Endothelial cell of umbilical vein (primary cell): Measurements from ENCODE around the gene IFI27L2. TPM values are rescaled to one million over a fixed set of nuclear protein-coding genes. Genes with fewer than 3 reads are reported as not detected.

ENCODE experiments used
- BruUV-seq: library from RNA; stranded (reverse); fragments of 400-500 nt; replicated peaks from 2 replicates; lab custom pipeline; 2021; lab: Mats Ljungman, UMichigan
- CTCF ChIA-PET: fragments of 300-600, 350-600 bp; sonication (Branson Sonifier 250); formaldehyde crosslinking; loops from one replicate; lab custom pipeline; 2021; ENCODE audit warnings: antibody characterized with exemption, inconsistent platforms; lab: Charles Lee
- POLR2A ChIA-PET: fragments of 300-600, 350-600 bp; sonication (Branson Sonifier 250); formaldehyde crosslinking; loops from one replicate; lab custom pipeline; 2021; ENCODE audit warnings: antibody characterized with exemption, inconsistent platforms; lab: Charles Lee
- DNase-seq: peaks from one replicate; pipeline ENCODE4 v3.0.0-alpha.2; 2011; ENCODE audit warnings: low read depth, low spot score
- FAIRE-seq: peaks from 2 replicates; lab custom pipeline; 2011; peaks lifted over from hg19 to GRCh38; lab: Jason Lieb, UNC
- H2AFZ ChIP-seq: 2 replicates; pipeline ENCODE4 v1.6.0; 2012; ENCODE audit warnings: low read depth, low read length, control low read depth, inconsistent platforms
- H3K27ac ChIP-seq: 2 replicates; pipeline ENCODE4 v1.5.1; 2011; ENCODE audit warnings: low read depth, mild to moderate bottlenecking, control low read depth, low read length, moderate library complexity; ENCODE audit not compliant: insufficient read depth
- H3K27me3 ChIP-seq, 2 experiments: 2 replicates each; pipeline versions ENCODE4 v1.6.0 to v1.6.1; 2011; ENCODE audit warnings: low read length in 2 of 2, mixed read lengths in 1 of 2; ENCODE audit not compliant: control insufficient read depth in 2 of 2, insufficient read depth in 2 of 2
- H3K36me3 ChIP-seq, 2 experiments: 2 replicates in 1 of 2; 3 replicates in 1 of 2; pipeline ENCODE4 v1.5.1; 2011; ENCODE audit warnings: low read length in 2 of 2, mild to moderate bottlenecking in 1 of 2, moderate library complexity in 1 of 2; ENCODE audit not compliant: control insufficient read depth in 2 of 2, insufficient read depth in 2 of 2; ENCODE audit errors: extremely low read depth in 1 of 2
- H3K4me1 ChIP-seq: 3 replicates; pipeline ENCODE4 v1.5.1; 2011; ENCODE audit warnings: mild to moderate bottlenecking, low read length; ENCODE audit not compliant: control insufficient read depth, insufficient read depth; ENCODE audit errors: extremely low read depth
- H3K4me2 ChIP-seq: 2 replicates; pipeline ENCODE4 v1.6.1; 2011; ENCODE audit warnings: low read length, control low read depth, mixed read lengths; ENCODE audit not compliant: insufficient read depth
- H3K4me3 ChIP-seq, 3 experiments: fragments of 200-600 bp in 1 of 3; sonication (generic), shearing (Covaris generic) in 1 of 3; replicated peaks in 1 of 3; 2 replicates each; pipeline ENCODE4 v1.5.1; 2011 to 2016; ENCODE audit warnings: control low read depth in 3 of 3, low read length in 3 of 3, mild to moderate bottlenecking in 2 of 3, inconsistent platforms in 1 of 3, low read depth in 1 of 3, moderate library complexity in 1 of 3; ENCODE audit not compliant: insufficient read depth in 1 of 3
- H3K79me2 ChIP-seq: 2 replicates; pipeline ENCODE4 v1.6.0; 2012; ENCODE audit warnings: low read length, inconsistent platforms; ENCODE audit not compliant: control insufficient read depth, insufficient read depth
- H3K9ac ChIP-seq: replicated peaks from 2 replicates; pipeline ENCODE3; 2011; ENCODE audit warnings: low read length, control low read depth; ENCODE audit not compliant: insufficient read depth; ENCODE audit errors: extremely low read depth
- H3K9me1 ChIP-seq: replicated peaks from 3 replicates; pipeline ENCODE4 v1.6.0; 2011; ENCODE audit warnings: mild to moderate bottlenecking, low read length; ENCODE audit not compliant: control insufficient read depth, insufficient read depth; ENCODE audit errors: extremely low read depth
- H3K9me3 ChIP-seq: replicated peaks from 2 replicates; pipeline ENCODE4 v1.5.1; 2012; ENCODE audit warnings: low read length, inconsistent platforms; ENCODE audit not compliant: control insufficient read depth, insufficient read depth
- H4K20me1 ChIP-seq: replicated peaks from 2 replicates; pipeline ENCODE3; 2011; ENCODE audit warnings: mild to moderate bottlenecking, low read length; ENCODE audit not compliant: control insufficient read depth, insufficient read depth; ENCODE audit errors: extremely low read depth
- EZH2 ChIP-seq: IDR thresholded peaks from 2 replicates; pipeline ENCODE4 v1.6.1; 2012; ENCODE audit warnings: borderline replicate concordance, low read depth, mild to moderate bottlenecking, moderate library complexity, low read length, inconsistent platforms; ENCODE audit not compliant: severe bottlenecking
- FOS ChIP-seq: IDR thresholded peaks from 2 replicates; pipeline ENCODE4 v1.6.1; 2011; ENCODE audit warnings: mild to moderate bottlenecking, low read length, moderate library complexity, borderline replicate concordance; ENCODE audit not compliant: insufficient read depth
- GATA2 ChIP-seq: IDR thresholded peaks from 2 replicates; pipeline ENCODE4 v1.7.0; 2011; ENCODE audit warnings: low read depth, mild to moderate bottlenecking, moderate library complexity, mixed read lengths, low read length; ENCODE audit not compliant: insufficient read length, insufficient read depth
- JUN ChIP-seq: IDR thresholded peaks from 2 replicates; pipeline ENCODE4 v1.6.1; 2011; ENCODE audit warnings: borderline replicate concordance, low read depth; ENCODE audit not compliant: insufficient read length, insufficient read depth
- MYC ChIP-seq: IDR thresholded peaks from one replicate; pipeline ENCODE4 v1.6.1; 2011; ENCODE audit warnings: mild to moderate bottlenecking, low read depth, low read length
- POLR2A ChIP-seq: IDR thresholded peaks from 2 replicates; pipeline ENCODE4 v1.6.1; 2012; ENCODE audit warnings: low read depth, mild to moderate bottlenecking, control low read depth, low read length
- POLR2AphosphoS5 ChIP-seq: IDR thresholded peaks from 2 replicates; pipeline ENCODE4 v1.6.1; 2012; ENCODE audit warnings: low read depth, mild to moderate bottlenecking, control low read depth, low read length, moderate library complexity; ENCODE audit not compliant: insufficient read depth
- dilution Hi-C: fragments of 300-500 bp; cut with MboI; formaldehyde crosslinking; loops from one replicate; pipeline ENCODE4 v1.15.0; 2019; ENCODE audit warnings: low sequenced_read_pairs; ENCODE audit not compliant: extremely low pct_ligation_motif_present
- intact Hi-C: fragments of 100-400 bp; cut with micrococcal nuclease; formaldehyde crosslinking; loops from one replicate; pipeline ENCODE4 v1.10.0; 2022
- polyA plus RNA-seq, 4 experiments: library from polyadenylated mRNA; depleted of rRNA in 3 of 4; stranded (reverse) in 3 of 4; unstranded in 1 of 4; fragments of >200 nt; gene quantifications; 2 replicates each; pipeline versions ENCODE4 v1.2.1 to v1.2.3, GENCODE V29; 2011 to 2012; ENCODE audit warnings: missing spikeins in 1 of 4
- total RNA-seq: library from RNA; stranded (reverse); gene quantifications from 2 replicates; pipeline ENCODE4 v1.2.3, GENCODE V29; 2021
- TF ChIP-seq, protein P1 (sequence below), 2 donors: IDR thresholded peaks; 1 replicate in 1 of 2; 2 replicates in 1 of 2; pipeline ENCODE4 v1.5.1; 2011; ENCODE audit warnings: low read length in 2 of 2, mild to moderate bottlenecking in 2 of 2, moderate library complexity in 2 of 2, control low read depth in 1 of 2, inconsistent platforms in 1 of 2, low read depth in 1 of 2; ENCODE audit not compliant: insufficient read depth in 1 of 2; ENCODE audit errors: extremely low read depth in 1 of 2
- TF ChIP-seq, protein P2 (sequence below): IDR thresholded peaks from 2 replicates; pipeline ENCODE4 v1.6.1; 2011; ENCODE audit not compliant: insufficient read depth, insufficient read length

IFI27L2 gene
- total and polyA plus RNA-seq, 2 donors (not counting 3 experiments of a cell fraction or from before 2014, with no cell fraction given): 28.7 to 82.9 TPM

DNA sequence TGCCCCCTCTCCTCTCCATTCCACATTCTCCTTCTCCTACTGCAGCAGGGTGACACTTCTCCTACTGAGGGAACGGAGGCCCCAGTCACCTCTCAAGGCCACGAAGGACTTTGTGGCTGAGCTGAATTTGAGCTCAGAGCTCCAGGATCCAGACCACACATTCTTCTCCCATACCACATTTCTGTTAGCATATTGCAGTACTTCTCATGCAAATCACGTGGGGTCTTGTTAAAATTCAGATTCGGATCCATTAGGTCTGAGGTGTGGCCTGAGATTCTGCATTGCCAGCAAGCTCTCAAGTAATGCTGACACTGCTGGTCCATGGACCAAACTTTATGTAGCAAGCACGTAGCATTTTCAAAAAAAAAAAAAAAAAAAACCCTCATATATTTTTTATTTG, 9.6 kb upstream of the IFI27L2 start:
- Histone ChIP-seq H3K27me3 (peaks cover 3 to 9% of the 10 kb centered on the region in 2 experiments), H3K36me3 (no peaks in the 10 kb centered on the region), H3K4me3 (no peak overlapping the region), H4K20me1 (no peaks in the 10 kb centered on the region), H3K79me2 (no peaks in the 10 kb centered on the region), H2AFZ (no peak overlapping the region), H3K9ac (no peak overlapping the region), H3K27ac (no peak overlapping the region), H3K4me2 (no peak overlapping the region), H3K9me3 (no peaks in the 10 kb centered on the region), H3K9me1 (no peaks in the 10 kb centered on the region), H3K4me1 (no peaks in the 10 kb centered on the region)
- TF ChIP-seq JUN (no peak), POLR2AphosphoS5 (no peak), EZH2 (no peak), FOS (no peak), MYC (no peak), POLR2A (no peak), GATA2 (no peak)
- TF ChIP-seq, protein P1, sequence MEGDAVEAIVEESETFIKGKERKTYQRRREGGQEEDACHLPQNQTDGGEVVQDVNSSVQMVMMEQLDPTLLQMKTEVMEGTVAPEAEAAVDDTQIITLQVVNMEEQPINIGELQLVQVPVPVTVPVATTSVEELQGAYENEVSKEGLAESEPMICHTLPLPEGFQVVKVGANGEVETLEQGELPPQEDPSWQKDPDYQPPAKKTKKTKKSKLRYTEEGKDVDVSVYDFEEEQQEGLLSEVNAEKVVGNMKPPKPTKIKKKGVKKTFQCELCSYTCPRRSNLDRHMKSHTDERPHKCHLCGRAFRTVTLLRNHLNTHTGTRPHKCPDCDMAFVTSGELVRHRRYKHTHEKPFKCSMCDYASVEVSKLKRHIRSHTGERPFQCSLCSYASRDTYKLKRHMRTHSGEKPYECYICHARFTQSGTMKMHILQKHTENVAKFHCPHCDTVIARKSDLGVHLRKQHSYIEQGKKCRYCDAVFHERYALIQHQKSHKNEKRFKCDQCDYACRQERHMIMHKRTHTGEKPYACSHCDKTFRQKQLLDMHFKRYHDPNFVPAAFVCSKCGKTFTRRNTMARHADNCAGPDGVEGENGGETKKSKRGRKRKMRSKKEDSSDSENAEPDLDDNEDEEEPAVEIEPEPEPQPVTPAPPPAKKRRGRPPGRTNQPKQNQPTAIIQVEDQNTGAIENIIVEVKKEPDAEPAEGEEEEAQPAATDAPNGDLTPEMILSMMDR (IDR thresholded peaks at IDR 0.05; ENCODE audit: extremely low read depth in 1 of 2, insufficient read depth in 1 of 2, low read depth in 1 of 2, low read length in 2 of 2): no peak
- TF ChIP-seq, protein P2, sequence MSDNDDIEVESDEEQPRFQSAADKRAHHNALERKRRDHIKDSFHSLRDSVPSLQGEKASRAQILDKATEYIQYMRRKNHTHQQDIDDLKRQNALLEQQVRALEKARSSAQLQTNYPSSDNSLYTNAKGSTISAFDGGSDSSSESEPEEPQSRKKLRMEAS: no peak
- BruUV-seq: no TSS peak
- no peak for DNase-seq
- POLR2A ChIA-PET: no interaction called here
- dilution Hi-C loops (no loop called here), intact Hi-C loops (loop anchor here (10.0 kb wide), 2 partner anchors 406 to 484 kb away; no protein-coding TSS in a partner anchor)
- CTCF ChIA-PET: interaction anchor here (0.6 to 4.1 kb wide), 6 partner anchors 10 to 122 kb away, joined by 3 to 347 read pairs (median 6); partner anchors contain the start of gene IFI27L2
- no peak for FAIRE-seq
